ENCODE measurements around the gene TBC1D2B. TPM values are rescaled to one million over a fixed set of nuclear protein-coding genes. Genes with fewer than 3 reads are reported as not detected.
A peak's percentile ranks its signal among the peaks of the same experiment; 100 is the strongest.

Gene TBC1D2B
- polyA plus RNA-seq, 3 donors, result 5.9 to 53.3 (median 6.2) TPM

DNA sequence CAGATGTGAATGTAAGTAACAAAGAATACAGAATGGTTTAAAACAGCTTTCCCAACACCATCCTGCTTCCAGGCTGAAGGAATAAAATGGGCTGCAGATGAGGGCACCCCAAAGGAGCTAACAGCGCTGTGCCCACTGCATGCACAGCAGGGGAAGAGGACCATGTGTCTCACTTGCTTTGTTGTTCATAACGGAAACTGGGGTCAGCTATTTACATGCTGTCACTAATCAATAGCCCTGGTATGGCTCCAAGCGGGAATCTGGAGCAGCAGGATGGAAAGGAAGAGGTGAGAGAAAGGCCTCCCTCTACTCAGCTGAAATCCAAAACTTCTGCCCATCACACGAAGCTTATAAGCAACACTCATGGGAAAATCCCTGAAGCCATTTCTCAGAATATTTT is 67.4 kb downstream of the TBC1D2B start:
- no peaks in the 10 kb centered on the region for H3K27me3 ChIP-seq (ENCODE audit: control insufficient read depth in 2 of 2, insufficient read depth in 2 of 2, low read length in 2 of 2)
- Mint-ChIP-seq H3K4me3 (no peak overlapping the region), H3K27ac (peak overlapping the region in 1 of 7 donors; percentile 37), H3K27me3 (ENCODE audit: low read depth in 3 of 3) (no peaks in the 10 kb centered on the region), H3K4me1 (peaks cover 6% of the 10 kb centered on the region), H3K9me3 (peaks cover 0 to 1% (median 0%) of the 10 kb centered on the region in 7 donors), H3K36me3 (peaks cover 79 to 96% of the 10 kb centered on the region in 2 donors)
- TF ChIP-seq, protein P1, sequence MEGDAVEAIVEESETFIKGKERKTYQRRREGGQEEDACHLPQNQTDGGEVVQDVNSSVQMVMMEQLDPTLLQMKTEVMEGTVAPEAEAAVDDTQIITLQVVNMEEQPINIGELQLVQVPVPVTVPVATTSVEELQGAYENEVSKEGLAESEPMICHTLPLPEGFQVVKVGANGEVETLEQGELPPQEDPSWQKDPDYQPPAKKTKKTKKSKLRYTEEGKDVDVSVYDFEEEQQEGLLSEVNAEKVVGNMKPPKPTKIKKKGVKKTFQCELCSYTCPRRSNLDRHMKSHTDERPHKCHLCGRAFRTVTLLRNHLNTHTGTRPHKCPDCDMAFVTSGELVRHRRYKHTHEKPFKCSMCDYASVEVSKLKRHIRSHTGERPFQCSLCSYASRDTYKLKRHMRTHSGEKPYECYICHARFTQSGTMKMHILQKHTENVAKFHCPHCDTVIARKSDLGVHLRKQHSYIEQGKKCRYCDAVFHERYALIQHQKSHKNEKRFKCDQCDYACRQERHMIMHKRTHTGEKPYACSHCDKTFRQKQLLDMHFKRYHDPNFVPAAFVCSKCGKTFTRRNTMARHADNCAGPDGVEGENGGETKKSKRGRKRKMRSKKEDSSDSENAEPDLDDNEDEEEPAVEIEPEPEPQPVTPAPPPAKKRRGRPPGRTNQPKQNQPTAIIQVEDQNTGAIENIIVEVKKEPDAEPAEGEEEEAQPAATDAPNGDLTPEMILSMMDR (IDR thresholded peaks at IDR 0.05), result no peak
- intact Hi-C loops (cut with micrococcal nuclease), result no loop called here
- no peak overlapping the region for H3K4me2 ChIP-seq (replicated peaks; ENCODE audit: extremely low read depth, low read length, poor library complexity, severe bottlenecking)
- peaks cover 75 to 98% of the 10 kb centered on the region in 2 donors for H3K36me3 ChIP-seq (replicated peaks in 1 of 2; ENCODE audit: control insufficient read depth in 1 of 2, insufficient read depth in 2 of 2, low read length in 2 of 2)
- H3K27ac ChIP-seq (ENCODE audit: low read depth in 1 of 2, low read length in 2 of 2), result no peak overlapping the region
- H4K20me1 ChIP-seq (ENCODE audit: insufficient read depth, low read length), result peaks cover 65% of the 10 kb centered on the region
- H3K79me2 ChIP-seq (ENCODE audit: insufficient read depth, low read length), result peaks cover 11% of the 10 kb centered on the region
- no peaks in the 10 kb centered on the region for H3K9me3 ChIP-seq (replicated peaks in 1 of 2; ENCODE audit: control insufficient read depth in 1 of 2, insufficient read depth in 1 of 2, low read length in 2 of 2)
- H3K4me3 ChIP-seq (replicated peaks in 1 of 3; ENCODE audit: low read depth in 2 of 3, low read length in 3 of 3), result no peak overlapping the region
- DNase-seq, result no peak
- 94% methylated on average over 2 of the region's 4 CpGs for WGBS (ENCODE audit: insufficient coverage)
- no peaks in the 10 kb centered on the region for H3K4me1 ChIP-seq (ENCODE audit: control insufficient read depth in 1 of 2, insufficient read depth in 2 of 2, low read length in 2 of 2)
- H2AFZ ChIP-seq (ENCODE audit: insufficient read depth, low read depth, low read length, poor library complexity, severe bottlenecking), result no peak overlapping the region
- H3K9ac ChIP-seq (ENCODE audit: insufficient read depth, low read length, poor library complexity, severe bottlenecking), result no peak overlapping the region

DNA sequence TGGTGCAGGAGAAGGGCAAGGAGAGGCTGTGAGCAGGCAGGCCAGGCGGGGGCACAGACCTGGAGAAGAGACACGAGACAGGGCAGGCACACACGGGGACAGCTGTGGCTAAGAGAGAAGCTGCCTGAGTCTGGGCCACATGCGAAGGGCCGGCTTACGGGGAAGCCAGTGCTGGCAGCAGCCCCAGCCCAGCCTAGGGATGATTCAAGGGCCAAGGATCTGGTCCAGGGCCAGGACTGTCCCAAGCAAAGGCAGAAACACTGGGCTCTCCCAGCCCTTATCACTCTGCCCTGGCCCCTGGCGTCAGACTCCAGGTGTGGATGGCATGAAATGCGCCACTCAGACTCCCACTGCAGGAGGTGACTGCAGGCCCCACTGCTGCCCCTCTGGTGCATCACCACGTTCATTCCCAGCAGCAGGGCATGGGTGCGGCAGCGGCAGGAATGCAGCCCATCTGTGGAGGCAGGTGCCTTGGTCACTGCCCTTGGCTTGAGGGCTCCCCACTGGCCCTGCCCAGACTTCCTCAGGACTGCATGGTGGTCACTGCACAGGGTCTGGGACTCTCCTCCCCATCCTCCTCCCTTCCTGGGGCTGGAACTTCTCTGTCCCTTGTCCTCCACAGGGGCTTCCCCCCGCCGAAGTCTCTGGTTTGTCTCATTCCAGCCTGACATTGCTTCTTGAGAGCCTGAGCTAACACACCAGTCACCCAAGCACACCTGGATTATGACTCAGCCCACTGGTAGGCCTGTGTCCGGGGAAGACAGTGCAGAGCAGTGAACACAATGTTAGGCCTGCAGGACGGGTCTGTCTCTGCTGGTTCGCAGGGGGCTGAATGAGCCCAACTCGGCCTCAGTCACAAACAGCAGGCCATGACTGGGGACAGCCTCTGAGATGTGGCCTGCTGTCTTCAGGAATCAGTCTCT is 69.3 kb downstream of the TBC1D2B start:
- H3K27ac Mint-ChIP-seq, result peak overlapping the region in 2 of 7 donors; percentile 40 to 41
- Histone ChIP-seq H3K27me3 (ENCODE audit: control insufficient read depth in 2 of 2, insufficient read depth in 2 of 2, low read length in 2 of 2) (no peaks in the 10 kb centered on the region), H3K9me3 (replicated peaks in 1 of 2; ENCODE audit: control insufficient read depth in 1 of 2, insufficient read depth in 1 of 2, low read length in 2 of 2) (no peaks in the 10 kb centered on the region), H3K4me1 (ENCODE audit: control insufficient read depth in 1 of 2, insufficient read depth in 2 of 2, low read length in 2 of 2) (no peaks in the 10 kb centered on the region), H4K20me1 (ENCODE audit: insufficient read depth, low read length) (peaks cover 69% of the 10 kb centered on the region), H3K79me2 (ENCODE audit: insufficient read depth, low read length) (peaks cover 11% of the 10 kb centered on the region), H3K4me3 (replicated peaks in 1 of 3; ENCODE audit: low read depth in 2 of 3, low read length in 3 of 3) (no peak overlapping the region), H3K9ac (ENCODE audit: insufficient read depth, low read length, poor library complexity, severe bottlenecking) (no peak overlapping the region), H3K36me3 (replicated peaks in 1 of 2; ENCODE audit: control insufficient read depth in 1 of 2, insufficient read depth in 2 of 2, low read length in 2 of 2) (peaks cover 78 to 99% of the 10 kb centered on the region in 2 donors), H3K27ac (ENCODE audit: low read depth in 1 of 2, low read length in 2 of 2) (no peak overlapping the region), H3K4me2 (replicated peaks; ENCODE audit: extremely low read depth, low read length, poor library complexity, severe bottlenecking) (no peak overlapping the region), H2AFZ (ENCODE audit: insufficient read depth, low read depth, low read length, poor library complexity, severe bottlenecking) (no peak overlapping the region)
- DNase-seq, result no peak
- TF ChIP-seq, protein P1 (IDR thresholded peaks at IDR 0.05), result no peak
- intact Hi-C loops (cut with micrococcal nuclease), result no loop called here
- WGBS (ENCODE audit: insufficient coverage), result 97% methylated on average over 17 of the region's 17 CpGs
- peaks cover 81 to 95% of the 10 kb centered on the region in 2 donors for H3K36me3 Mint-ChIP-seq
- H3K4me1 Mint-ChIP-seq, result peaks cover 6% of the 10 kb centered on the region
- no peaks in the 10 kb centered on the region for H3K27me3 Mint-ChIP-seq (ENCODE audit: low read depth in 3 of 3)
- H3K9me3 Mint-ChIP-seq, result peaks cover 0 to 1% (median 0%) of the 10 kb centered on the region in 7 donors
- H3K4me3 Mint-ChIP-seq, result no peak overlapping the region

Data from CD14-positive monocyte (primary cell).